HepG2 (cell line): ENCODE data around the gene LILRB3. TPM values are rescaled to one million over a fixed set of nuclear protein-coding genes. Genes with fewer than 3 reads are reported as not detected.

ENCODE experiments used
- ATAC-seq: fragments of 200-7000 bp; cut with Tn5 transposase; 3 replicates; pipeline ENCODE4 v1.9.1; 2020; ENCODE audit warnings: mild to moderate bottlenecking, moderate library complexity
- BruUV-seq: library from RNA; stranded (reverse); fragments of 400-500 nt; replicated peaks from 2 replicates; lab custom pipeline; 2021; lab: Mats Ljungman, UMichigan
- CTCF ChIA-PET: fragments of 300-600 bp; formaldehyde crosslinking; extraction: SDS; loops from one replicate; lab custom pipeline; 2021; ENCODE audit warnings: low total read pairs, inconsistent platforms, low intra/inter-chr PET ratio; lab: Yijun Ruan, JAX
- POLR2A ChIA-PET: fragments of 350-600 bp; sonication (Branson Sonifier 250); formaldehyde crosslinking; loops from one replicate; lab custom pipeline; 2020; ENCODE audit warnings: antibody characterized with exemption, inconsistent platforms; lab: Yijun Ruan, JAX
- DNase-seq: peaks from one replicate; pipeline ENCODE4 v3.0.0-alpha.2; 2015; ENCODE audit warnings: low spot score
- FAIRE-seq: peaks from 3 replicates; lab custom pipeline; 2011; peaks lifted over from hg19 to GRCh38; lab: Jason Lieb, UNC
- H2AFZ ChIP-seq: one replicate; pipeline ENCODE4 v1.6.1; 2011; ENCODE audit warnings: low read length, inconsistent platforms
- H3K27ac ChIP-seq: fragments of 300-600 bp; 3 replicates; pipeline ENCODE4 v1.8.0; 2011; ENCODE audit warnings: mixed run types, mild to moderate bottlenecking, mixed read lengths, low read length, inconsistent platforms; ENCODE audit not compliant: insufficient read depth; ENCODE audit errors: extremely low read length
- H3K27me3 ChIP-seq, 2 experiments: fragments of 200-600 bp in 1 of 2; 2 replicates in 1 of 2; 3 replicates in 1 of 2; pipeline versions ENCODE4 v1.6.0 to v1.8.0; 2011; ENCODE audit warnings: low read length in 2 of 2, mild to moderate bottlenecking in 2 of 2, moderate library complexity in 2 of 2, inconsistent platforms in 1 of 2; ENCODE audit not compliant: insufficient read depth in 2 of 2, control insufficient read depth in 1 of 2
- H3K36me3 ChIP-seq, 2 experiments: fragments of 200-600 bp in 1 of 2; replicated peaks in 1 of 2; 2 replicates in 1 of 2; 3 replicates in 1 of 2; pipeline versions ENCODE4 v1.5.1 to v1.8.0; 2011; ENCODE audit warnings: low read length in 2 of 2, inconsistent platforms in 1 of 2; ENCODE audit not compliant: insufficient read depth in 2 of 2, control insufficient read depth in 1 of 2
- H3K4me1 ChIP-seq: 2 replicates; pipeline ENCODE4 v1.5.1; 2012; ENCODE audit warnings: low read length, inconsistent platforms; ENCODE audit not compliant: insufficient read depth
- H3K4me2 ChIP-seq: 2 replicates; pipeline ENCODE4 v1.6.0; 2011; ENCODE audit warnings: low read depth, low read length, inconsistent platforms
- H3K4me3 ChIP-seq, 3 experiments: fragments of 200-600 bp in 1 of 3; sonication (generic), shearing (Covaris generic) in 1 of 3; replicated peaks in 1 of 3; 2 replicates each; pipeline ENCODE4 v1.5.1; 2011 to 2016; ENCODE audit warnings: low read length in 3 of 3, inconsistent platforms in 2 of 3, low read depth in 2 of 3, mild to moderate bottlenecking in 2 of 3, control low read depth in 1 of 3, mixed read lengths in 1 of 3; ENCODE audit not compliant: insufficient read depth in 1 of 3
- H3K79me2 ChIP-seq: one replicate; pipeline ENCODE4 v1.6.1; 2011; ENCODE audit warnings: low read length, inconsistent platforms; ENCODE audit not compliant: insufficient read depth
- H3K9ac ChIP-seq: 2 replicates; pipeline ENCODE4 v1.6.0; 2011; ENCODE audit warnings: mild to moderate bottlenecking, low read depth, low read length, inconsistent platforms; ENCODE audit not compliant: insufficient read depth
- H3K9me3 ChIP-seq: 2 replicates; pipeline ENCODE4 v1.5.1; 2012; ENCODE audit warnings: mild to moderate bottlenecking, low read length
- H4K20me1 ChIP-seq: 2 replicates; pipeline ENCODE4 v1.6.0; 2011; ENCODE audit warnings: inconsistent platforms, mild to moderate bottlenecking, low read length, moderate library complexity; ENCODE audit not compliant: insufficient read depth
- ATF2 ChIP-seq: sonication (generic); formaldehyde crosslinking; IDR thresholded peaks from 2 replicates; pipeline ENCODE4 v1.4.0; 2020; ENCODE audit warnings: missing genetic modification reagents
- DNMT3B ChIP-seq: conservative IDR thresholded peaks from 2 replicates; pipeline ENCODE4 v1.6.1; 2016; ENCODE audit warnings: missing biosample characterization, control low read depth
- FOXK2 ChIP-seq: fragments of 450-650 bp; IDR thresholded peaks from 2 replicates; pipeline ENCODE4 v1.6.1; 2016
- KLF16 ChIP-seq, 2 experiments: sonication (generic) in 1 of 2; formaldehyde crosslinking in 1 of 2; IDR thresholded peaks; 2 replicates each; pipeline versions ENCODE4 v1.6.1 to v1.8.0; 2016 to 2023; ENCODE audit warnings: missing genetic modification reagents in 2 of 2, missing compliant biosample characterization in 1 of 2
- NR3C1 ChIP-seq: sonication (generic); formaldehyde crosslinking; IDR thresholded peaks from 2 replicates; pipeline ENCODE4 v1.4.0; 2020; ENCODE audit warnings: missing genetic modification reagents
- TP53 ChIP-seq: sonication (generic); formaldehyde crosslinking; conservative IDR thresholded peaks from 2 replicates; pipeline ENCODE4 v1.4.0; 2020; ENCODE audit warnings: missing genetic modification reagents
- WGBS: methylation state at CpG from one replicate; pipeline ENCODE4 v1.1.6; 2017; ENCODE audit warnings: low lambda C conversion rate; 5-methylcytosine and 5-hydroxymethylcytosine counted together
- in situ Hi-C: cut with HindIII; loops from 2 replicates; pipeline ENCODE4 v1.10.0; 2017; ENCODE audit warnings: low pct_unique_long_range_greater_than_20kb; ENCODE audit not compliant: extremely low pct_ligation_motif_present
- intact Hi-C: fragments of 100-400 bp; cut with micrococcal nuclease; formaldehyde crosslinking; loops from one replicate; pipeline ENCODE4 v1.10.0; 2022; ENCODE audit not compliant: unreplicated experiment
- polyA plus RNA-seq, 8 experiments: library from polyadenylated mRNA; depleted of rRNA in 3 of 8; stranded (reverse) in 7 of 8; unstranded in 1 of 8; fragments of >200 nt; fragmentation: Illumina TruSeq in 4 of 8; extraction: Trizol in 4 of 8; gene quantifications; 2 replicates each; pipeline versions ENCODE4 v1.2.1 to v1.2.3, GENCODE V29; 2011 to 2016; ENCODE audit warnings: low read depth in 4 of 8, missing spikeins in 1 of 8, mixed read lengths in 1 of 8; ENCODE audit not compliant: insufficient read depth in 1 of 8
- total RNA-seq, 5 experiments: library from RNA; depleted of rRNA; stranded (reverse); fragments of >200 nt; fragmentation: Illumina TruSeq; extraction: Trizol; gene quantifications; 2 replicates each; pipeline ENCODE4 v1.2.3, GENCODE V29; 2016; ENCODE audit warnings: low read depth in 1 of 5

Gene LILRB3
- total and polyA plus RNA-seq, 2 of the 13 experiments (the other 11 are each of a cell fraction or from before 2014, with no cell fraction given) = 0.22 TPM; not detected in 1

DNA sequence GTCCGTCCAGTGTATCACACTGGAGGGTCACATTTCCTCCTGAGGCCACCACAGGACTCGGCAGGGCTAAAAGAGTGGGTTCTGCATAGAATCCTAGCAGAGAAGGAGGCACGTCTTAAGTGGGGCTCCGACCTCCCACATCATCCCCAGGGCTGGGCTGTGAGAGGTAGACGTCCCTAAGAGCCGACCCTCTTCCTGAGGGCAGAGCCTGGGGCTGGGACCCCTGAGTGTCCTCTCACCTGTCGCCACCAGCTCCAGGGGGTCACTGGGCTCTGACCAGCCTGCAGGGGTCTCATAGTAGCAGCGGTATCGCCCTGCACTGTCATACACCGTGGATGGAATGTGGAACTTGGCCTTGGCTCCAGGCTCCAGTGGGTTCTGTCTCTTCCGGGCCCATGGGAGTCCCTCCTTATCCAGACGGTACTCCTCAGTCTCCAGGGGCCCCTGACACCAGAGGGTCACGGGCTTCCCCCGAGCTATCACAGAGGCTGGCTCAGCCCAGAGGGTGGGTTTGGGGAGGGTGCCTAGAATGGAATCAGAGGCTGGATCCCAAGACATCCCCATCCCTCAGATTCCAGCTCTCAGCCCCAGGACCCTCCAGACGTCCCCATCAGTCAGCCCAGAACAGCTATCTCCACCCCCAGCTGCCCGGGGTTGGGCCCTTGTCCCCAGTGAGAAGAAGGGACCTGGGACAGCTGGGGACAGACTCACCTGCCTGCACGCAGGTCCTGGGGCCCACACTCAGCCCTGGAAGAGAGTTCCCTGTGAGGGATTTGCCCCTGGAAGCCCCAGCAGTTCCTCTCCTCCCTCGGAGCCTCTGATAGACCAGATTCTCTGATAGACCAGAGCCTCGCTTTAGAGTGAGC lies 33.7 kb upstream of the LILRB3 start:
- no TSS peak for BruUV-seq
- CTCF ChIA-PET = no interaction called here

More for the DNA sequence above, 33.7 kb upstream of the LILRB3 start:
- no peaks in the 10 kb centered on the region for H3K36me3 ChIP-seq
- WGBS = 6% methylated on average over 3 of the region's 19 CpGs
- no peaks in the 10 kb centered on the region for H4K20me1 ChIP-seq
- H3K79me2 ChIP-seq = no peaks in the 10 kb centered on the region
- peaks cover 10 to 70% of the 10 kb centered on the region in 2 experiments; a peak in 4 of 5 replicates for H3K27me3 ChIP-seq
- H3K27ac ChIP-seq = no peak overlapping the region
- H3K9me3 ChIP-seq = no peaks in the 10 kb centered on the region
- H3K4me3 ChIP-seq = no peak overlapping the region
- ATAC-seq (no peak; the same call in 1 of the 3 replicates), DNase-seq (no peak), FAIRE-seq (no peak)
- no peaks in the 10 kb centered on the region for H3K4me1 ChIP-seq
- H3K9ac ChIP-seq = no peak overlapping the region
- POLR2A ChIA-PET = interaction anchor here (1.0 kb wide), 1 partner anchor 56 kb away, joined by 3 read pairs; the partner anchor contains the start of gene RPS9
- intact Hi-C loops = no loop called here
- no peak overlapping the region for H3K4me2 ChIP-seq
- in situ Hi-C loops = no loop called here
- no peak overlapping the region for H2AFZ ChIP-seq
- TF ChIP-seq FOXK2 = no peak
- no peak for TF ChIP-seq TP53
- no peak for TF ChIP-seq NR3C1 (CRISPR knock-in tag)
- no peak for TF ChIP-seq ATF2 (CRISPR knock-in tag)
- TF ChIP-seq KLF16 (CRISPR knock-in tag; IDR thresholded peaks at IDR 0.05) = no peak
- no peak for TF ChIP-seq DNMT3B (CRISPR knock-in tag)
